H1 (cell line): ENCODE measurements around the gene CBR3. TPM values are rescaled to one million over a fixed set of nuclear protein-coding genes. Genes with fewer than 3 reads are reported as not detected.

ENCODE experiments used
- CTCF ChIA-PET: fragments of 300-600 bp; sonication (Branson Sonifier 250); formaldehyde crosslinking; loops from one replicate; lab custom pipeline; 2021; ENCODE audit not compliant: partially characterized antibody; lab: Charles Lee
- POLR2A ChIA-PET: fragments of 300-600 bp; sonication (Branson Sonifier 250); formaldehyde crosslinking; loops from one replicate; lab custom pipeline; 2021; ENCODE audit warnings: inconsistent platforms; ENCODE audit not compliant: partially characterized antibody; lab: Charles Lee
- DNase-seq, 2 experiments: peaks; one replicate each; pipeline versions ENCODE4 v3.0.0 to v3.0.0-alpha.2; 2010 to 2022; ENCODE audit warnings: low spot score in 2 of 2, low read depth in 1 of 2, mixed read lengths in 1 of 2
- FAIRE-seq: peaks from 2 replicates; lab custom pipeline; 2011; peaks lifted over from hg19 to GRCh38; lab: Jason Lieb, UNC
- H2AFZ ChIP-seq: 2 replicates; pipeline ENCODE4 v1.8.1; 2012; ENCODE audit warnings: low read length, inconsistent platforms
- H2AK5ac ChIP-seq: 2 replicates; pipeline ENCODE4 v1.6.1; 2013; ENCODE audit warnings: low read depth, low read length
- H2BK120ac ChIP-seq: replicated peaks from 2 replicates; pipeline ENCODE3; 2013; ENCODE audit warnings: low read depth, low read length, inconsistent platforms
- H2BK12ac ChIP-seq: 2 replicates; pipeline ENCODE4 v1.6.1; 2013; ENCODE audit warnings: low read depth, low read length
- H2BK15ac ChIP-seq: 2 replicates; pipeline ENCODE4 v1.6.1; 2013; ENCODE audit warnings: low read length
- H2BK20ac ChIP-seq: 2 replicates; pipeline ENCODE4 v1.6.1; 2013; ENCODE audit warnings: low read length
- H2BK5ac ChIP-seq: 2 replicates; pipeline ENCODE4 v1.6.1; 2013; ENCODE audit warnings: low read depth, low read length
- H3K14ac ChIP-seq: 2 replicates; pipeline ENCODE4 v1.6.1; 2013; ENCODE audit warnings: inconsistent platforms; ENCODE audit not compliant: insufficient read length
- H3K18ac ChIP-seq: 2 replicates; pipeline ENCODE4 v1.6.1; 2013; ENCODE audit warnings: low read length; ENCODE audit errors: extremely low read depth
- H3K23ac ChIP-seq: 2 replicates; pipeline ENCODE4 v1.6.1; 2013; ENCODE audit warnings: inconsistent platforms; ENCODE audit not compliant: insufficient read length
- H3K23me2 ChIP-seq: 2 replicates; pipeline ENCODE4 v1.6.1; 2013; ENCODE audit warnings: low read depth, low read length
- H3K27ac ChIP-seq: 2 replicates; pipeline ENCODE4 v1.6.1; 2011; ENCODE audit warnings: low read depth, low read length, inconsistent platforms
- H3K27me3 ChIP-seq, 4 experiments: replicated peaks in 1 of 4; 1 replicate in 1 of 4; 2 replicates in 3 of 4; pipeline versions ENCODE4 v1.6.1 to v1.8.1; 2011 to 2013; ENCODE audit warnings: low read length in 3 of 4, mild to moderate bottlenecking in 3 of 4, inconsistent platforms in 2 of 4, mixed read lengths in 2 of 4, moderate library complexity in 1 of 4; ENCODE audit not compliant: control insufficient read depth in 3 of 4, insufficient read depth in 3 of 4; ENCODE audit errors: extremely low read depth in 1 of 4
- H3K36me3 ChIP-seq, 4 experiments: 2 replicates each; pipeline versions ENCODE4 v1.6.1 to v1.8.1; 2011 to 2013; ENCODE audit warnings: mild to moderate bottlenecking in 4 of 4, low read length in 3 of 4, moderate library complexity in 2 of 4, control low read depth in 1 of 4, inconsistent platforms in 1 of 4; ENCODE audit not compliant: insufficient read depth in 4 of 4, control insufficient read depth in 2 of 4
- H3K4ac ChIP-seq: replicated peaks from 2 replicates; pipeline ENCODE3; 2013; ENCODE audit warnings: low read length, low read depth, mixed read lengths, inconsistent platforms; ENCODE audit not compliant: insufficient read length
- H3K4me1 ChIP-seq, 4 experiments: replicated peaks in 1 of 4; 1 replicate in 1 of 4; 2 replicates in 3 of 4; pipeline versions ENCODE4 v1.6.1 to v1.8.1; 2011 to 2013; ENCODE audit warnings: low read length in 3 of 4, inconsistent platforms in 2 of 4, mixed read lengths in 1 of 4; ENCODE audit not compliant: insufficient read depth in 4 of 4, control insufficient read depth in 3 of 4
- H3K4me2 ChIP-seq, 2 experiments: 2 replicates each; pipeline versions ENCODE4 v1.6.1 to v1.8.1; 2011 to 2013; ENCODE audit warnings: low read depth in 2 of 2, low read length in 2 of 2, control low read depth in 1 of 2, inconsistent platforms in 1 of 2, mild to moderate bottlenecking in 1 of 2; ENCODE audit not compliant: insufficient read depth in 1 of 2
- H3K4me3 ChIP-seq, 4 experiments: fragments of 200-600, 300-600 bp in 1 of 4; sonication (generic), shearing (Covaris generic), sonication (Bioruptor Twin) in 1 of 4; 2 replicates each; pipeline versions ENCODE4 v1.5.1 to v1.8.1; 2011 to 2016; ENCODE audit warnings: low read length in 4 of 4, low read depth in 3 of 4, control low read depth in 2 of 4, inconsistent platforms in 2 of 4, mild to moderate bottlenecking in 2 of 4, mixed read lengths in 1 of 4, moderate library complexity in 1 of 4; ENCODE audit not compliant: insufficient read depth in 2 of 4; ENCODE audit errors: extremely low read depth in 1 of 4
- H3K56ac ChIP-seq: replicated peaks from 2 replicates; pipeline ENCODE3; 2013; ENCODE audit warnings: low read depth, mild to moderate bottlenecking, mixed read lengths, low read length, inconsistent platforms; ENCODE audit not compliant: insufficient read length
- H3K79me1 ChIP-seq: 2 replicates; pipeline ENCODE4 v1.6.1; 2013; ENCODE audit warnings: low read depth, low read length, control low read depth
- H3K79me2 ChIP-seq, 2 experiments: 2 replicates each; pipeline versions ENCODE4 v1.6.1 to v1.8.1; 2012 to 2013; ENCODE audit warnings: low read length in 2 of 2, mild to moderate bottlenecking in 2 of 2, inconsistent platforms in 1 of 2; ENCODE audit not compliant: insufficient read depth in 2 of 2, control insufficient read depth in 1 of 2
- H3K9ac ChIP-seq, 4 experiments: replicated peaks in 1 of 4; 1 replicate in 1 of 4; 2 replicates in 3 of 4; pipeline versions ENCODE4 v1.6.1 to v1.8.1; 2011 to 2013; ENCODE audit warnings: low read depth in 3 of 4, low read length in 3 of 4, control low read depth in 2 of 4, mild to moderate bottlenecking in 2 of 4, moderate library complexity in 2 of 4, inconsistent platforms in 1 of 4; ENCODE audit errors: extremely low read depth in 1 of 4
- H3K9me3 ChIP-seq, 2 experiments: 2 replicates each; pipeline versions ENCODE4 v1.6.1 to v1.8.1; 2012 to 2013; ENCODE audit warnings: mild to moderate bottlenecking in 2 of 2, moderate library complexity in 2 of 2, control low read depth in 1 of 2, inconsistent platforms in 1 of 2, low read depth in 1 of 2, low read length in 1 of 2, mixed read lengths in 1 of 2; ENCODE audit not compliant: insufficient read depth in 2 of 2
- H4K20me1 ChIP-seq, 2 experiments: replicated peaks in 1 of 2; 2 replicates each; pipeline versions ENCODE3 to v1.8.1; 2011 to 2013; ENCODE audit warnings: inconsistent platforms in 2 of 2, low read length in 2 of 2, mild to moderate bottlenecking in 1 of 2; ENCODE audit not compliant: insufficient read depth in 2 of 2, control insufficient read depth in 1 of 2
- H4K5ac ChIP-seq: 2 replicates; pipeline ENCODE4 v1.6.1; 2013; ENCODE audit warnings: low read length, low read depth, mixed read lengths, inconsistent platforms; ENCODE audit not compliant: insufficient read length
- H4K8ac ChIP-seq: 2 replicates; pipeline ENCODE4 v1.8.0; 2013; ENCODE audit warnings: mild to moderate bottlenecking, moderate library complexity, low read length, inconsistent platforms; ENCODE audit not compliant: insufficient read depth; ENCODE audit errors: extremely low read depth
- H4K91ac ChIP-seq: replicated peaks from 2 replicates; pipeline ENCODE3; 2013; ENCODE audit warnings: low read length, mixed read lengths, inconsistent platforms; ENCODE audit not compliant: insufficient read length
- BACH1 ChIP-seq: IDR thresholded peaks from 2 replicates; pipeline ENCODE4 v1.6.1; 2012; ENCODE audit warnings: low read length, improper control_type of control experiment
- EGR1 ChIP-seq: IDR thresholded peaks from 2 replicates; pipeline ENCODE4 v1.6.1; 2011; ENCODE audit warnings: low read depth, low read length, borderline replicate concordance
- EZH2 ChIP-seq: fragments of 200-600 bp; sonication (generic); IDR thresholded peaks from 2 replicates; pipeline ENCODE4 v1.7.1; 2012; ENCODE audit warnings: low read depth, mild to moderate bottlenecking, moderate library complexity, low read length, inconsistent platforms; ENCODE audit not compliant: severe bottlenecking
- NANOG ChIP-seq: IDR thresholded peaks from 2 replicates; pipeline ENCODE4 v1.6.1; 2011; ENCODE audit warnings: low read length, low read depth, mild to moderate bottlenecking, inconsistent platforms; ENCODE audit not compliant: insufficient read depth, poor library complexity, severe bottlenecking
- PHF8 ChIP-seq: fragments of 200-600 bp; sonication (generic); conservative IDR thresholded peaks from 2 replicates; pipeline ENCODE4 v1.7.1; 2012; ENCODE audit warnings: low read depth, mild to moderate bottlenecking, inconsistent platforms, low read length, moderate library complexity
- POLR2A ChIP-seq, 2 experiments: IDR thresholded peaks; 1 replicate in 1 of 2; 2 replicates in 1 of 2; pipeline ENCODE4 v1.6.1; 2011; ENCODE audit warnings: low read depth in 2 of 2, low read length in 2 of 2, mild to moderate bottlenecking in 2 of 2; ENCODE audit errors: control extremely low read depth in 1 of 2
- RFX5 ChIP-seq: IDR thresholded peaks from 2 replicates; pipeline ENCODE4 v1.6.1; 2011; ENCODE audit warnings: low read depth, low read length, improper control_type of control experiment, borderline replicate concordance
- TAF7 ChIP-seq: optimal IDR thresholded peaks from 2 replicates; pipeline ENCODE3; 2011; ENCODE audit warnings: low read depth, mild to moderate bottlenecking, inconsistent platforms, low read length, moderate library complexity, borderline replicate concordance
- TEAD4 ChIP-seq: IDR thresholded peaks from 2 replicates; pipeline ENCODE4 v1.6.1; 2012; ENCODE audit warnings: low read depth, low read length, inconsistent platforms, mixed read lengths
- YY1 ChIP-seq: IDR thresholded peaks from 2 replicates; pipeline ENCODE4 v1.6.1; 2011; ENCODE audit warnings: low read depth, mild to moderate bottlenecking, low read length
- WGBS, 2 experiments: shearing (Covaris generic) in 1 of 2; methylation state at CpG; one replicate each; pipeline versions ENCODE4 v1.1.6 to v1.1.7; 2013 to 2015; ENCODE audit warnings: low lambda C conversion rate in 2 of 2, mixed read lengths in 2 of 2, inconsistent platforms in 1 of 2, low coverage in 1 of 2, missing lambda C conversion rate in 1 of 2; ENCODE audit not compliant: insufficient replicate concordance in 2 of 2, insufficient coverage in 1 of 2, insufficient read length in 1 of 2; ENCODE audit errors: extremely low coverage in 1 of 2, missing lambda C conversion rate in 1 of 2; 5-methylcytosine and 5-hydroxymethylcytosine counted together
- polyA plus RNA-seq, 7 experiments: library from polyadenylated mRNA; depleted of rRNA in 3 of 7; stranded (reverse) in 5 of 7; unstranded in 2 of 7; fragments of >200 nt in 5 of 7; fragments of 200-250 nt in 2 of 7; gene quantifications; 1 replicate in 5 of 7; 2 replicates in 1 of 7; 4 replicates in 1 of 7; pipeline versions ENCODE4 v1.2.1 to v1.2.3, GENCODE V29; 2011 to 2013; ENCODE audit warnings: missing spikeins in 2 of 7, mixed read lengths in 2 of 7
- total RNA-seq: library from RNA; stranded (reverse); fragmentation: NEBNext Ultra II Directional; extraction: Animal tissue kit (Norgen Biotek cat#: 25700); gene quantifications from 2 replicates; pipeline ENCODE4 v1.2.1, GENCODE V29; 2021
- TF ChIP-seq, protein P1 (sequence below): IDR thresholded peaks from 2 replicates; pipeline ENCODE4 v1.6.1; 2012; ENCODE audit warnings: inconsistent platforms
- TF ChIP-seq, protein P2 (sequence below), 3 experiments: IDR thresholded peaks; 1 replicate in 2 of 3; 2 replicates in 1 of 3; pipeline versions ENCODE4 v1.5.1 to v1.6.1; 2011; ENCODE audit warnings: low read length in 3 of 3, mild to moderate bottlenecking in 3 of 3, inconsistent platforms in 2 of 3, low read depth in 1 of 3, moderate library complexity in 1 of 3; ENCODE audit not compliant: insufficient read depth in 1 of 3; ENCODE audit errors: control extremely low read depth in 1 of 3

CBR3 gene
- total and polyA plus RNA-seq, 2 of the 8 experiments (the other 6 are each of a cell fraction or from before 2014, with no cell fraction given), result 1.2 to 4.3 TPM

DNA sequence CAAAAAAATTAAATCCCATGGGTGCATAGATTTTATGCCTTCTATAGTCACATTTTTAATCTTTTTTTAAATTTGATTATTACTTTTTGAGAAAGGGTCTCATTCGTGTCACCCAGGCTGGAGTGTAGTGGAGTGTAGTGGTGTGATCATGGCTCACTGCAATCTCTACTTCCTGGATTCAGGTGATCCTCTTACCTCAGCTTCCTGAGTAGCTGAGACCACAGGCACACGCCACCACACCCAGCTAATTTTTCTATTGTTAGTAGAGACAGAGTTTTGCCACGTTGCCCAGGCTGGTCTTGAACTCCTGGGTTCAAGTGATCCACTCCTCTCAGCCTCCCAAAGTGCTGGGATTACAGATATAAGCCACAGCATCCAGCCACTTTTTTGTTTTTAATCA, 10.4 kb downstream of the CBR3 start:
- no peaks in the 10 kb centered on the region for H3K9me3 ChIP-seq
- H3K23ac ChIP-seq, result no peak overlapping the region
- H4K5ac ChIP-seq, result no peak overlapping the region
- no peak overlapping the region for H2AFZ ChIP-seq
- no peak overlapping the region for H2BK20ac ChIP-seq
- no peaks in the 10 kb centered on the region for H3K4me1 ChIP-seq
- no peak overlapping the region for H2BK5ac ChIP-seq
- no peak overlapping the region for H3K56ac ChIP-seq
- no peaks in the 10 kb centered on the region for H3K79me2 ChIP-seq
- H3K27ac ChIP-seq, result no peak overlapping the region
- no peak for TF ChIP-seq BACH1
- no peak for TF ChIP-seq PHF8
- no peak for TF ChIP-seq POLR2A (IDR thresholded peaks at IDR 0.05; ENCODE audit: control extremely low read depth in 1 of 2, low read depth in 2 of 2, low read length in 2 of 2)
- TF ChIP-seq TEAD4, result no peak
- no peak for TF ChIP-seq YY1
- no peak for TF ChIP-seq NANOG
- no peak for TF ChIP-seq EGR1
- no peak for TF ChIP-seq EZH2
- TF ChIP-seq, protein P1, sequence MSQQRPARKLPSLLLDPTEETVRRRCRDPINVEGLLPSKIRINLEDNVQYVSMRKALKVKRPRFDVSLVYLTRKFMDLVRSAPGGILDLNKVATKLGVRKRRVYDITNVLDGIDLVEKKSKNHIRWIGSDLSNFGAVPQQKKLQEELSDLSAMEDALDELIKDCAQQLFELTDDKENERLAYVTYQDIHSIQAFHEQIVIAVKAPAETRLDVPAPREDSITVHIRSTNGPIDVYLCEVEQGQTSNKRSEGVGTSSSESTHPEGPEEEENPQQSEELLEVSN, result no peak
- TF ChIP-seq TAF7, result no peak
- TF ChIP-seq RFX5, result no peak
- TF ChIP-seq, protein P2, sequence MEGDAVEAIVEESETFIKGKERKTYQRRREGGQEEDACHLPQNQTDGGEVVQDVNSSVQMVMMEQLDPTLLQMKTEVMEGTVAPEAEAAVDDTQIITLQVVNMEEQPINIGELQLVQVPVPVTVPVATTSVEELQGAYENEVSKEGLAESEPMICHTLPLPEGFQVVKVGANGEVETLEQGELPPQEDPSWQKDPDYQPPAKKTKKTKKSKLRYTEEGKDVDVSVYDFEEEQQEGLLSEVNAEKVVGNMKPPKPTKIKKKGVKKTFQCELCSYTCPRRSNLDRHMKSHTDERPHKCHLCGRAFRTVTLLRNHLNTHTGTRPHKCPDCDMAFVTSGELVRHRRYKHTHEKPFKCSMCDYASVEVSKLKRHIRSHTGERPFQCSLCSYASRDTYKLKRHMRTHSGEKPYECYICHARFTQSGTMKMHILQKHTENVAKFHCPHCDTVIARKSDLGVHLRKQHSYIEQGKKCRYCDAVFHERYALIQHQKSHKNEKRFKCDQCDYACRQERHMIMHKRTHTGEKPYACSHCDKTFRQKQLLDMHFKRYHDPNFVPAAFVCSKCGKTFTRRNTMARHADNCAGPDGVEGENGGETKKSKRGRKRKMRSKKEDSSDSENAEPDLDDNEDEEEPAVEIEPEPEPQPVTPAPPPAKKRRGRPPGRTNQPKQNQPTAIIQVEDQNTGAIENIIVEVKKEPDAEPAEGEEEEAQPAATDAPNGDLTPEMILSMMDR (IDR thresholded peaks at IDR 0.05; ENCODE audit: control extremely low read depth in 1 of 3, insufficient read depth in 1 of 3, low read depth in 1 of 3, low read length in 3 of 3), result no peak
- TF ChIP-seq, all 59 proteins: peak for 0
- no peak for DNase-seq
- Histone ChIP-seq H3K4me2 (no peak overlapping the region), H3K18ac (no peak overlapping the region), H3K79me1 (no peaks in the 10 kb centered on the region), H3K14ac (no peak overlapping the region), H4K20me1 (no peaks in the 10 kb centered on the region), H4K91ac (no peak overlapping the region), H3K4ac (no peak overlapping the region), H2AK5ac (no peak overlapping the region), H3K4me3 (no peak overlapping the region), H2BK120ac (no peak overlapping the region), H3K23me2 (no peaks in the 10 kb centered on the region), H2BK15ac (no peak overlapping the region), H2BK12ac (no peak overlapping the region), H3K9ac (no peak overlapping the region), H3K36me3 (no peaks in the 10 kb centered on the region), H4K8ac (no peak overlapping the region), H3K27me3 (no peaks in the 10 kb centered on the region)
- CTCF ChIA-PET, result no interaction called here
- no peak for FAIRE-seq
- POLR2A ChIA-PET, result interaction anchor here (0.7 kb wide), 1 partner anchor 54 kb away, joined by 3 read pairs; no protein-coding TSS in a partner anchor
- 87% methylated on average over 3 of the region's 3 CpGs; no CpG with 5 or more reads in 1 of the 2 experiments for WGBS, 2 experiments
